Hepatic stellate cell (primary cell): ENCODE data around the gene PLEKHD1.
A peak's percentile ranks its signal among the peaks of the same experiment; 100 is the strongest.
"Not testable (repeated sequence)": the region's sequence is repeated elsewhere in the genome, so short reads cannot be mapped to it uniquely, and the experiment has no call there.

Experiments used
- DNase-seq: peaks from one replicate; pipeline ENCODE4 v3.0.0; 2011; ENCODE audit warnings: low spot score

PLEKHD1 gene

GRCh38 chr14:69481815-69482568 is 2.5 kb upstream of the PLEKHD1 start:
- DNase-seq: no peak

- DNase-seq: peak; percentile 53
These were observed 624 bp upstream of the PLEKHD1 start for GRCh38 chr14:69483765-69484443.

GRCh38 chr14:69485315-69485660 is 760 bp downstream of the PLEKHD1 start:
- DNase-seq: no peak

GRCh38 chr14:69485701-69486100 is 1.2 kb downstream of the PLEKHD1 start:
- DNase-seq: no peak

GRCh38 chr14:69487226-69487625 is 2.7 kb downstream of the PLEKHD1 start:
- no peak for DNase-seq

- DNase-seq: no peak
These were observed 3.2 kb downstream of the PLEKHD1 start for GRCh38 chr14:69487771-69488170.

- DNase-seq: no peak
These were observed 5.0 kb downstream of the PLEKHD1 start for GRCh38 chr14:69489495-69489894.

GRCh38 chr14:69490219-69490918 is 5.8 kb downstream of the PLEKHD1 start:
- no peak for DNase-seq

GRCh38 chr14:69491193-69491592 is 6.7 kb downstream of the PLEKHD1 start:
- DNase-seq: no peak

- no peak for DNase-seq
These were observed 8.5 kb downstream of the PLEKHD1 start for GRCh38 chr14:69493038-69493437.

GRCh38 chr14:69493791-69494190 is 9.3 kb downstream of the PLEKHD1 start:
- no peak for DNase-seq

- DNase-seq: no peak
These were observed 10.9 kb downstream of the PLEKHD1 start for GRCh38 chr14:69495341-69495921.

GRCh38 chr14:69497866-69498265 is 13.3 kb downstream of the PLEKHD1 start:
- DNase-seq: not testable (repeated sequence)

GRCh38 chr14:69498286-69498685 is 13.8 kb downstream of the PLEKHD1 start:
- DNase-seq: not testable (repeated sequence)

- DNase-seq: no peak
These were observed 14.9 kb downstream of the PLEKHD1 start for GRCh38 chr14:69499436-69499835.

GRCh38 chr14:69500096-69500495 is 15.6 kb downstream of the PLEKHD1 start:
- no peak for DNase-seq

- no peak for DNase-seq
These were observed 16.2 kb downstream of the PLEKHD1 start for GRCh38 chr14:69500736-69501135.

GRCh38 chr14:69501423-69501838 is 16.9 kb downstream of the PLEKHD1 start:
- DNase-seq: no peak

GRCh38 chr14:69504775-69505174 is 20.2 kb downstream of the PLEKHD1 start:
- DNase-seq: no peak

- no peak for DNase-seq
These were observed 21.1 kb downstream of the PLEKHD1 start for GRCh38 chr14:69505338-69506240.

- DNase-seq: no peak
These were observed 21.7 kb downstream of the PLEKHD1 start for GRCh38 chr14:69506241-69506595.
